ENCODE data around the gene RHBDL2.

RHBDL2 gene

DNA sequence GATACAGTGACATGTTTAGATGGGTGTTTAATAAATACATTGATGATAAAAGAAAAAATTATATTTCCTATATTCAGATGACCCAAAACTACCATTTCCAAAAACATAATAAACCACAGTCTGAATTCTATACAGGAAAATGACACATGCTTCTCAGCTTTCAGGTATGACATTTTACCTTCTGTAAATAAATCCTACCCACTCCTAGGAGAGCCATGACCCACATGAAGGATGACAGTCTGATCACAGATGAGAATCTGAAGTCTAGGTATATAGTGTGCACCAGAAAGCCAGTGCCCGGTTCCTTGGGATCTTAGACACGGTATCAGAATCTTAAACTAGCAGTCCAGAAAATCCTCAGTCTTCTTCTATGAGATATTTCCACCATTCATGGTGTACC is 56.5 kb downstream of the RHBDL2 start:
- Histone ChIP-seq H3K27me3 (ENCODE audit: insufficient read depth, poor library complexity, severe bottlenecking) (no peaks in the 10 kb centered on the region), H3K4me3 (replicated peaks; ENCODE audit: insufficient read depth, low read length) (no peak overlapping the region), H3K27ac (replicated peaks) (no peak overlapping the region)
- TF ChIP-seq GABPA (IDR thresholded peaks at IDR 0.05; ENCODE audit: low read depth), result no peak
- TF ChIP-seq POLR2AphosphoS5 (IDR thresholded peaks at IDR 0.05; ENCODE audit: low read depth), result no peak
- TF ChIP-seq, protein P1, sequence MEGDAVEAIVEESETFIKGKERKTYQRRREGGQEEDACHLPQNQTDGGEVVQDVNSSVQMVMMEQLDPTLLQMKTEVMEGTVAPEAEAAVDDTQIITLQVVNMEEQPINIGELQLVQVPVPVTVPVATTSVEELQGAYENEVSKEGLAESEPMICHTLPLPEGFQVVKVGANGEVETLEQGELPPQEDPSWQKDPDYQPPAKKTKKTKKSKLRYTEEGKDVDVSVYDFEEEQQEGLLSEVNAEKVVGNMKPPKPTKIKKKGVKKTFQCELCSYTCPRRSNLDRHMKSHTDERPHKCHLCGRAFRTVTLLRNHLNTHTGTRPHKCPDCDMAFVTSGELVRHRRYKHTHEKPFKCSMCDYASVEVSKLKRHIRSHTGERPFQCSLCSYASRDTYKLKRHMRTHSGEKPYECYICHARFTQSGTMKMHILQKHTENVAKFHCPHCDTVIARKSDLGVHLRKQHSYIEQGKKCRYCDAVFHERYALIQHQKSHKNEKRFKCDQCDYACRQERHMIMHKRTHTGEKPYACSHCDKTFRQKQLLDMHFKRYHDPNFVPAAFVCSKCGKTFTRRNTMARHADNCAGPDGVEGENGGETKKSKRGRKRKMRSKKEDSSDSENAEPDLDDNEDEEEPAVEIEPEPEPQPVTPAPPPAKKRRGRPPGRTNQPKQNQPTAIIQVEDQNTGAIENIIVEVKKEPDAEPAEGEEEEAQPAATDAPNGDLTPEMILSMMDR (IDR thresholded peaks at IDR 0.05; ENCODE audit: insufficient read depth, low read length), result no peak
- TF ChIP-seq, protein P2, sequence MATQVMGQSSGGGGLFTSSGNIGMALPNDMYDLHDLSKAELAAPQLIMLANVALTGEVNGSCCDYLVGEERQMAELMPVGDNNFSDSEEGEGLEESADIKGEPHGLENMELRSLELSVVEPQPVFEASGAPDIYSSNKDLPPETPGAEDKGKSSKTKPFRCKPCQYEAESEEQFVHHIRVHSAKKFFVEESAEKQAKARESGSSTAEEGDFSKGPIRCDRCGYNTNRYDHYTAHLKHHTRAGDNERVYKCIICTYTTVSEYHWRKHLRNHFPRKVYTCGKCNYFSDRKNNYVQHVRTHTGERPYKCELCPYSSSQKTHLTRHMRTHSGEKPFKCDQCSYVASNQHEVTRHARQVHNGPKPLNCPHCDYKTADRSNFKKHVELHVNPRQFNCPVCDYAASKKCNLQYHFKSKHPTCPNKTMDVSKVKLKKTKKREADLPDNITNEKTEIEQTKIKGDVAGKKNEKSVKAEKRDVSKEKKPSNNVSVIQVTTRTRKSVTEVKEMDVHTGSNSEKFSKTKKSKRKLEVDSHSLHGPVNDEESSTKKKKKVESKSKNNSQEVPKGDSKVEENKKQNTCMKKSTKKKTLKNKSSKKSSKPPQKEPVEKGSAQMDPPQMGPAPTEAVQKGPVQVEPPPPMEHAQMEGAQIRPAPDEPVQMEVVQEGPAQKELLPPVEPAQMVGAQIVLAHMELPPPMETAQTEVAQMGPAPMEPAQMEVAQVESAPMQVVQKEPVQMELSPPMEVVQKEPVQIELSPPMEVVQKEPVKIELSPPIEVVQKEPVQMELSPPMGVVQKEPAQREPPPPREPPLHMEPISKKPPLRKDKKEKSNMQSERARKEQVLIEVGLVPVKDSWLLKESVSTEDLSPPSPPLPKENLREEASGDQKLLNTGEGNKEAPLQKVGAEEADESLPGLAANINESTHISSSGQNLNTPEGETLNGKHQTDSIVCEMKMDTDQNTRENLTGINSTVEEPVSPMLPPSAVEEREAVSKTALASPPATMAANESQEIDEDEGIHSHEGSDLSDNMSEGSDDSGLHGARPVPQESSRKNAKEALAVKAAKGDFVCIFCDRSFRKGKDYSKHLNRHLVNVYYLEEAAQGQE (IDR thresholded peaks at IDR 0.05; ENCODE audit: insufficient replicate concordance, low read depth), result no peak
- no peak for TF ChIP-seq SPI1 (IDR thresholded peaks at IDR 0.05; ENCODE audit: borderline replicate concordance, low read depth)
- DNase-seq (ENCODE audit: low read depth in 1 of 2, low spot score in 1 of 2), result no peak

DNA sequence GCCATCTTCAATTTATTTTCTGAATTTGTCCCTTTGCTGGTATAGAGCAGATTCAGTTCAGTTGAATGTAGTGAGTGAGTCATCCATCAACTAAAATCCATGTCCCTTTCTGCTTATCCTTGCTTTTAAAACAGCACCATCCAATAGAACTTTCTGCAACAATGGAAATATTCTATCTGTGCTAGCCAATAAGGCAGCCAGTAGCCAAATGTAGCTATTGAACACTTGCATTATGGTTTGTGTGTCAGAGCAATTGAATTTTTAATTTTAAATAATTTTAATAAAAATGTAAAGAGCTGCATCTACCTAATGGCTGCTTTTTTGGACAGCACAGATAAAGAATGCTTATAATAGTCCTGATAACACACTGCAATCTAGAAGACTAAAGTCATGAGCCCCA is 60.1 kb downstream of the RHBDL2 start, which contains the start of gene GJA9:
TSS of gene GJA9 (minus strand) at position 101 of the 400 bp plus-strand sequence. CDS start 5,489 bp downstream, outside the sequence.
- TF ChIP-seq GABPA (IDR thresholded peaks at IDR 0.05; ENCODE audit: low read depth) (no peak), POLR2AphosphoS5 (IDR thresholded peaks at IDR 0.05; ENCODE audit: low read depth) (no peak), SPI1 (IDR thresholded peaks at IDR 0.05; ENCODE audit: borderline replicate concordance, low read depth) (no peak)
- TF ChIP-seq, protein P1 (IDR thresholded peaks at IDR 0.05; ENCODE audit: insufficient read depth, low read length), result no peak
- TF ChIP-seq, protein P2 (IDR thresholded peaks at IDR 0.05; ENCODE audit: insufficient replicate concordance, low read depth), result no peak
- Histone ChIP-seq H3K27ac (replicated peaks) (no peak within 1 kb of the TSS), H3K4me3 (replicated peaks; ENCODE audit: insufficient read depth, low read length) (no peak within 1 kb of the TSS), H3K27me3 (ENCODE audit: insufficient read depth, poor library complexity, severe bottlenecking) (no peaks in the 10 kb centered on the region)
- no peak for DNase-seq (ENCODE audit: low read depth in 1 of 2, low spot score in 1 of 2)

DNA sequence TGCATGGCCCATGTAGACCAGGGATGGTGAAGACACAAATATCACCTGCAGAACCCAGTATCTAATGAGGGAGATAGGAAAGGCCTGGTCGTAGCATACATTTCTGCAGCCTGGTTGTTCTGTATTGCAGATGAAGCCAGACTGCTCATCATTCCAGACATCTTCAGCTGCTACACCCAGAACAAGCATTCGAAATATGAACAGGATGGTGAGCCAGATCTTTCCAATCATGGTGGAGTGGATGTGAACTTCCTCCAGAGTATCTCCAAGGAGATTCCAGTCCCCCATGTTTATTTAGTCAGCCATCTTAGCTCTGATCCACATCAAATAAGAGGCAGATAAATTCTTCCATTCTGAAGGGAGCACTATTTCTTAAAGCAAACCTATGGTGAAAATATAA is 65.8 kb downstream of the RHBDL2 start:
- Histone ChIP-seq H3K4me3 (replicated peaks; ENCODE audit: insufficient read depth, low read length) (no peak overlapping the region), H3K27me3 (ENCODE audit: insufficient read depth, poor library complexity, severe bottlenecking) (no peaks in the 10 kb centered on the region), H3K27ac (replicated peaks) (no peak overlapping the region)
- DNase-seq (ENCODE audit: low read depth in 1 of 2, low spot score in 1 of 2), result no peak
- no peak for TF ChIP-seq POLR2AphosphoS5 (IDR thresholded peaks at IDR 0.05; ENCODE audit: low read depth)
- TF ChIP-seq GABPA (IDR thresholded peaks at IDR 0.05; ENCODE audit: low read depth), result no peak
- TF ChIP-seq, protein P1 (IDR thresholded peaks at IDR 0.05; ENCODE audit: insufficient read depth, low read length), result no peak
- TF ChIP-seq, protein P2 (IDR thresholded peaks at IDR 0.05; ENCODE audit: insufficient replicate concordance, low read depth), result no peak
- TF ChIP-seq SPI1 (IDR thresholded peaks at IDR 0.05; ENCODE audit: borderline replicate concordance, low read depth), result no peak
